Kidney (tissue), 14 donors: ENCODE results near the gene BSDC1. TPM values are rescaled to one million over a fixed set of nuclear protein-coding genes. Genes with fewer than 3 reads are reported as not detected.

ENCODE experiments used
- DNase-seq, 5 donors: peaks; one replicate each; pipeline ENCODE4 v3.0.0-alpha.2; 2013 to 2020
- FAIRE-seq: peaks from 2 replicates; lab custom pipeline; 2012; peaks lifted over from hg19 to GRCh38; lab: Jason Lieb, UNC
- H3K27ac ChIP-seq, 2 donors: one replicate each; pipeline ENCODE4 v1.7.0; 2013; ENCODE audit warnings: low read depth in 2 of 2, low read length in 2 of 2, inconsistent platforms in 1 of 2
- H3K27me3 ChIP-seq: one replicate; pipeline ENCODE4 v1.7.1; 2013; ENCODE audit warnings: low read length, inconsistent platforms; ENCODE audit not compliant: control insufficient read depth, insufficient read depth
- H3K36me3 ChIP-seq, 3 donors: one replicate each; pipeline versions ENCODE4 v1.7.0 to v1.7.1; 2013; ENCODE audit warnings: low read length in 3 of 3, control low read depth in 1 of 3, inconsistent platforms in 1 of 3; ENCODE audit not compliant: insufficient read depth in 3 of 3, control insufficient read depth in 2 of 3
- H3K4me1 ChIP-seq, 3 donors: one replicate each; pipeline versions ENCODE4 v1.7.0 to v1.7.1; 2013; ENCODE audit warnings: low read length in 3 of 3, inconsistent platforms in 1 of 3, low read depth in 1 of 3; ENCODE audit not compliant: control insufficient read depth in 2 of 3, insufficient read depth in 2 of 3
- H3K4me3 ChIP-seq, 3 donors: one replicate each; pipeline versions ENCODE4 v1.7.0 to v1.8.1; 2013; ENCODE audit warnings: low read length in 3 of 3, control low read depth in 1 of 3, inconsistent platforms in 1 of 3
- H3K9ac ChIP-seq, 3 donors: one replicate each; pipeline versions ENCODE4 v1.7.0 to v1.7.1; 2013; ENCODE audit warnings: low read length in 3 of 3, control low read depth in 1 of 3, inconsistent platforms in 1 of 3
- H3K9me3 ChIP-seq, 3 donors: one replicate each; pipeline versions ENCODE4 v1.7.0 to v1.7.1; 2013; ENCODE audit warnings: low read length in 3 of 3, control low read depth in 1 of 3, inconsistent platforms in 1 of 3; ENCODE audit not compliant: control insufficient read depth in 2 of 3, insufficient read depth in 1 of 3
- intact Hi-C: fragments of 100-400 bp; cut with DNase I; formaldehyde crosslinking; loops from one replicate; pipeline ENCODE4 v1.11.1; 2022
- polyA plus RNA-seq: library from polyadenylated mRNA; stranded (reverse); fragments of 350-450 nt; fragmentation: Illumina TruSeq; extraction: RNeasy Lipid Tissue Mini Kit (QIAGEN cat#74804); gene quantifications from one replicate; pipeline ENCODE4 v1.2.3, GENCODE V29; 2014; ENCODE audit warnings: low read depth, low replicate concordance; ENCODE audit not compliant: insufficient read depth
- total RNA-seq: library from RNA; stranded (reverse); fragmentation: NEBNext Ultra II Directional; extraction: Animal tissue kit (Norgen Biotek cat#: 25700); gene quantifications from one replicate; pipeline ENCODE4 v1.2.1, GENCODE V29; 2021
- TF ChIP-seq, protein P1 (sequence below): IDR thresholded peaks from 3 replicates; pipeline ENCODE4 v1.5.1; 2012; ENCODE audit warnings: mild to moderate bottlenecking, moderate library complexity, borderline replicate concordance; ENCODE audit not compliant: insufficient read depth; ENCODE audit errors: extremely low read depth
- donor health status: control.
- donor health status: control.
- donor health status: control.
- donor health status: control.
- donor health status: control.
- donor health status: DM: yes; HTN: yes; CAD: no.
- donor health status: Normal renal cell carcinoma (clear cell type).

The BSDC1 gene
- total and polyA plus RNA-seq, 2 donors from 2014 or later = 40.2 to 61.7 TPM

DNA sequence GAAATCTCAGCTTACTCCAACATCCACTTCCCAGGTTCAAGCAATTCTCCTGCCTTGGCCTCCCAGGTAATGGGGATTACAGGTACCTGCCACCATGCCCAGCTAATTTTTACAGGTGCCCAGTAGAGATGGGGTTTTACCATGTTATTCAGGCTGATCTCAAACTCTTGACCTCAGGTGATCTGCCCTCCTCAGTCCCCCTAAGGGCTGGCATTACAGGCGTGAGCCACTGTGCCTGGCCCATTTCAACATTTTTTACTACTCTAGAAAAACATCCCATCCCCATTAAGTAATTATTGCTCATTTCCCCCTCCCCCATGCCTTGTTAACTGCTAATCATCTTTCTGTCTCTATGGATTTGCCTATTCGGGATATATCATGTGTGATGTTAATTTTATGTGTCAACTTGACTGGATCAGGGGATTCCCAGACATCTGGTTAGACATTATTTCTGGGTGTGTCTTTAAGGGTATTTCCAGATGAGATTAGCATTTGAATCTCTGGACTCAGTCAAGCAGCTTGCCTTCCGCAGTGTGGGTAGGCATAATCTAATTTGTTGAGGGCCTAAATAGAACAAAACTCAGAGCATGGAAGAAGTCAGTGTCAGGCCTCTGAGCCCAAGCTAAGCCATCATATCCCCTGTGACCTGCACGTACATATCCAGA is 37.6 kb upstream of the BSDC1 start:
- H3K9ac ChIP-seq = no peak overlapping the region
- H3K9me3 ChIP-seq = no peaks in the 10 kb centered on the region
- no peak overlapping the region for H3K27ac ChIP-seq
- H3K27me3 ChIP-seq = no peaks in the 10 kb centered on the region
- DNase-seq = no peak
- H3K4me3 ChIP-seq = no peak overlapping the region
- TF ChIP-seq, protein P1, sequence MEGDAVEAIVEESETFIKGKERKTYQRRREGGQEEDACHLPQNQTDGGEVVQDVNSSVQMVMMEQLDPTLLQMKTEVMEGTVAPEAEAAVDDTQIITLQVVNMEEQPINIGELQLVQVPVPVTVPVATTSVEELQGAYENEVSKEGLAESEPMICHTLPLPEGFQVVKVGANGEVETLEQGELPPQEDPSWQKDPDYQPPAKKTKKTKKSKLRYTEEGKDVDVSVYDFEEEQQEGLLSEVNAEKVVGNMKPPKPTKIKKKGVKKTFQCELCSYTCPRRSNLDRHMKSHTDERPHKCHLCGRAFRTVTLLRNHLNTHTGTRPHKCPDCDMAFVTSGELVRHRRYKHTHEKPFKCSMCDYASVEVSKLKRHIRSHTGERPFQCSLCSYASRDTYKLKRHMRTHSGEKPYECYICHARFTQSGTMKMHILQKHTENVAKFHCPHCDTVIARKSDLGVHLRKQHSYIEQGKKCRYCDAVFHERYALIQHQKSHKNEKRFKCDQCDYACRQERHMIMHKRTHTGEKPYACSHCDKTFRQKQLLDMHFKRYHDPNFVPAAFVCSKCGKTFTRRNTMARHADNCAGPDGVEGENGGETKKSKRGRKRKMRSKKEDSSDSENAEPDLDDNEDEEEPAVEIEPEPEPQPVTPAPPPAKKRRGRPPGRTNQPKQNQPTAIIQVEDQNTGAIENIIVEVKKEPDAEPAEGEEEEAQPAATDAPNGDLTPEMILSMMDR = no peak
- peaks cover 0 to under 1% (median 0%) of the 10 kb centered on the region in 3 donors for H3K4me1 ChIP-seq
- H3K36me3 ChIP-seq = no peaks in the 10 kb centered on the region
- no peak for FAIRE-seq
- intact Hi-C loops = no loop called here

DNA sequence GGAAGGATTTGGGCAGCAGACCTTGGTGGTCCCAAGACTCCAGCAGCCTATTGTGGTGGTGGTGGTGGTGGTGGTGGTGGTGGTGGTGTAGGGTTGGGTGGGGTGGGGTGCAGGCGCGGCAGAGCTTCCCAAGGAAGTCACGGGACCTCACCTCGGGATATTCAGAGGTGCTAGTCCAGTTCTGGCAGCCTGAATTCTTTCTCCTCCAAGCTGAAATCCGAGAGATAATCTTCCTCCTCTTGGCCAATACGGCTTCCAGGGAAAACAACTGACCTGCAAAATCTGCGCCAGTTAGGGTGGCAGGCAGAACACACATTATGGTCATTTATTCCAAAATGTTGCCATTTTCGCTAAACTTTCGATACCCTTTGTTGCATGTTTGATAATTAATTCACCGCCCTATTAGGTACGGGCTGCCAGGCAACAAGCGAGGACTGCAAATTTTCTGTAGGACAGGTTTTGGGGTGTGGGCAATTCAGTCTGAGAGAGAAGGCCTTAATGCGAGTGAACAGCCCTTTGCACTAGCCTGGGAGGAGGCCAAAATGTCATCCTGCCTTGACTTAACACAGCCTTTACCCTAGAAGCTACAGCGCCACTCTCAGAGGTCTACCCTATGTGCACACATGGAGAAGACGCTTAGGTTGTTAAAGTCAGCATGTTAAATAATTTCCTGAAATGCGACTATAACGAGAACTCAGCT is 33.2 kb upstream of the BSDC1 start:
- Histone ChIP-seq H3K36me3 (no peaks in the 10 kb centered on the region), H3K4me1 (peaks cover 0 to 4% (median 0%) of the 10 kb centered on the region in 3 donors), H3K27ac (no peak overlapping the region), H3K9ac (no peak overlapping the region), H3K27me3 (no peaks in the 10 kb centered on the region), H3K9me3 (no peaks in the 10 kb centered on the region), H3K4me3 (peak overlapping the region in 1 of 3 donors; percentile 49)
- DNase-seq (peak in 1 of 5 donors; percentile 12), FAIRE-seq (no peak)
- intact Hi-C loops = no loop called here
- TF ChIP-seq, protein P1 = no peak

DNA sequence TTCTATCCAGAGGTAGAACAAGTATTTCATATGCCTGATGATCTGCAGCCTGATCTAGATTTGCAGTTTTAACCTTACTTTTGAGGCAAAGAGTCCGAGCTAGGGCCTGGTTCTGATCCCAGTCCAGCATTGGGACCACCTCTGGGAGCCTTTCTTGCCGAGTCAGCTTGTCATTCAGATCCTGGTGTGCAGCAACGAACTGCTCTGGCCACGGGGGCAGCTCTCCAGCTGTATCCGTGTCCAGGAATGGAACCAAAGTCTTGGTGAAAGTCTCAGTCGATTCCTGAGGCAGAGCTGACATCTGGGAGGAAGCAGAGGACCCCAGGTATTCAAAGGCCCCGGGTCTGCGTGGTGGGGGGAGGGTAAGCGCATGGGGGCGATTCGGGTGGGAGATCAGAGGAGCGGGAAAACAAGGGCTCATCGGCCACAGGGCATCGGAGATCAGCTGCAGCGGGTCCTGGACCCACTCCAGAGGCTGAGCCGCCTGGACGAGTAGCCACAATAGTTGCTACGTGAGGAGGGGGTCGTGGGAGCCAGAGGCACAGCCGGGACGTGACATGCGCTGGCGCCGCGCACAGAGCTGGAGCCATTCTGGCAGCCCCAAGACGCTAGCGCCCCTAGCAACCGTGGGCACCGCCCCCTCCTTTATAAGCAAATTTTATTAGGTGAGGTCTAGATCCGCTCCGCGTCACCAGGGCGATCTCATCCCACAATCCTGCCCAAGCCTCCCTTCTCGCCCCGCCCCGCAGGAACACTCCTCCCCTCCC is 32.4 kb upstream of the BSDC1 start:
- Histone ChIP-seq H3K36me3 (no peaks in the 10 kb centered on the region), H3K27me3 (no peaks in the 10 kb centered on the region), H3K9me3 (no peaks in the 10 kb centered on the region), H3K4me3 (peak overlapping the region; percentile 12 to 49 (median 28)), H3K4me1 (peaks cover 0 to 4% (median 0%) of the 10 kb centered on the region in 3 donors), H3K9ac (no peak overlapping the region), H3K27ac (no peak overlapping the region)
- DNase-seq (peak in 4 of 5 donors; percentile 75 to 86 (median 81)), FAIRE-seq (no peak)
- TF ChIP-seq, protein P1 = no peak
- intact Hi-C loops = no loop called here
